ENCODE data around the gene MYCBPAP.
A peak's percentile ranks its signal among the peaks of the same experiment; 100 is the strongest.
"Not testable (repeated sequence)": the region's sequence is repeated elsewhere in the genome, so short reads cannot be mapped to it uniquely, and the experiment has no call there.

MYCBPAP gene

GRCh38 chr17:50471009-50471905, 37.0 kb upstream of the MYCBPAP start:
- DNase-seq (ENCODE audit: low read depth in 2 of 2, low spot score in 1 of 2), result no peak

GRCh38 chr17:50472286-50472685, 36.0 kb upstream of the MYCBPAP start:
- DNase-seq (ENCODE audit: low read depth in 2 of 2, low spot score in 1 of 2), result no peak

- not testable (repeated sequence) for DNase-seq (ENCODE audit: low read depth in 2 of 2, low spot score in 1 of 2)
Observed at GRCh38 chr17:50472761-50473161, 35.5 kb upstream of the MYCBPAP start.

- no peak for DNase-seq (ENCODE audit: low read depth in 2 of 2, low spot score in 1 of 2)
Observed at GRCh38 chr17:50473901-50474300, 34.3 kb upstream of the MYCBPAP start.

GRCh38 chr17:50474523-50474922, 33.7 kb upstream of the MYCBPAP start:
- no peak for DNase-seq (ENCODE audit: low read depth in 2 of 2, low spot score in 1 of 2)

GRCh38 chr17:50475362-50475761, 32.9 kb upstream of the MYCBPAP start:
- no peak for DNase-seq (ENCODE audit: low read depth in 2 of 2, low spot score in 1 of 2)

GRCh38 chr17:50475775-50476544, 32.3 kb upstream of the MYCBPAP start:
- DNase-seq (ENCODE audit: low read depth in 2 of 2, low spot score in 1 of 2), result not testable (repeated sequence)

- no peak for DNase-seq (ENCODE audit: low read depth in 2 of 2, low spot score in 1 of 2)
Observed at GRCh38 chr17:50476545-50477315, 31.5 kb upstream of the MYCBPAP start.

- no peak for DNase-seq (ENCODE audit: low read depth in 2 of 2, low spot score in 1 of 2)
Observed at GRCh38 chr17:50477976-50478375, 30.3 kb upstream of the MYCBPAP start.

GRCh38 chr17:50478391-50479381, 29.6 kb upstream of the MYCBPAP start, which contains the start of gene RSAD1:
Gene RSAD1, plus strand, starts transcription at chr17:50478860. Its CDS starts 25 bp downstream, at chr17:50478885.
- DNase-seq (ENCODE audit: low read depth in 2 of 2, low spot score in 1 of 2), result peak; percentile 56 to 68

- DNase-seq (ENCODE audit: low read depth in 2 of 2, low spot score in 1 of 2), result peak; percentile 26 to 49
Observed at GRCh38 chr17:50479522-50480141, 28.6 kb upstream of the MYCBPAP start.

GRCh38 chr17:50480142-50480764, 28.0 kb upstream of the MYCBPAP start:
- no peak for DNase-seq (ENCODE audit: low read depth in 2 of 2, low spot score in 1 of 2)

- no peak for DNase-seq (ENCODE audit: low read depth in 2 of 2, low spot score in 1 of 2)
Observed at GRCh38 chr17:50480854-50481490, 27.3 kb upstream of the MYCBPAP start.

- DNase-seq (ENCODE audit: low read depth in 2 of 2, low spot score in 1 of 2), result no peak
Observed at GRCh38 chr17:50481648-50482047, 26.6 kb upstream of the MYCBPAP start.

- DNase-seq (ENCODE audit: low read depth in 2 of 2, low spot score in 1 of 2), result no peak
Observed at GRCh38 chr17:50482110-50482509, 26.1 kb upstream of the MYCBPAP start.

- DNase-seq (ENCODE audit: low read depth in 2 of 2, low spot score in 1 of 2), result peak in 1 of 2 donors; percentile 45
Observed at GRCh38 chr17:50482516-50482915, 25.7 kb upstream of the MYCBPAP start.

GRCh38 chr17:50483266-50483665, 25.0 kb upstream of the MYCBPAP start:
- no peak for DNase-seq (ENCODE audit: low read depth in 2 of 2, low spot score in 1 of 2)

- no peak for DNase-seq (ENCODE audit: low read depth in 2 of 2, low spot score in 1 of 2)
Observed at GRCh38 chr17:50484386-50485155, 23.7 kb upstream of the MYCBPAP start.

Data from stimulated activated CD8-positive, alpha-beta memory T cell treated with anti-CD3 and anti-CD28 coated beads, Interleukin-4, amount 100 ng/mL, for 1 hour (primary cell).